ENCODE measurements around the gene PCNX2.

DNA sequence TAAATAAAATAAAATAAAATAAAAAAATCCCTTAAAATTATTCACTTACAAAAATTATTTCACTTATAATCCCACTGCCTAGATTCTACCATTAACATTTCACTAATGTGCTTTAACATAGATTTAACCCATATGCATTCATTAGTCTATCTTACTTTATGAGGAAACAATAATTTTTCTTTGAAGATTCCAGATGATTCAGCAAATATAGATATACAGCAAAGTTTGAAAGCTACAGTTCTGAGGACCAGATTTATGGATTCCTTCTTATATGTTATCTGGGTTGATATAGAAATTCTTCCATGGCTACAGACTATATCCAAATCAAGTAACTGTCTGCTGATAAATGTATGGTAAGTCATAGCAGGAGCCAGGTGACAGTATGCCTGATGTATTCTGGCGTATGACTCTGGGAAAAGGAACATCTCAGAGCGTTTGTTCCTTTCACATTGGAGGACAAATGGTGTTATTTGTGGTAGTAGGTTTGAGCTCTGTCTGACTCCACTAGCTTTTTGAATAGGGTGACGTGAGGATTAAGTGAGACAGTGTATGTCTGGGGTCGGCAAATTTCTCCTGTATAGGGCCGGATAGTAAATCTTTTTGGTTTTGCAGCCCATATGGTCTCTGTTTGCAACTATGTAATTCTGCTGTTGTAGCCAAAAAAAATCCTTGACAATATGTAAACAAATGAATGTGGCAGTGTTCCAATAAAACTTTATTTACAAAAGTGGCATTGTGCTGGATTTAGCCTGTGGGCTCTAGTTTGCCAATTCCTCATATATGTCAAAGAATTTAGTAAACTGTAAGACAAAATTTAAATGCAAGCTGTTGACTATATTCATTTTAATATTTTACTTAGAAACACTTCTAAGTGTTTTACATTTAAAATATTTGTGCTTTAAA is 41.3 kb upstream of the PCNX2 start:
- TF ChIP-seq, protein P1, sequence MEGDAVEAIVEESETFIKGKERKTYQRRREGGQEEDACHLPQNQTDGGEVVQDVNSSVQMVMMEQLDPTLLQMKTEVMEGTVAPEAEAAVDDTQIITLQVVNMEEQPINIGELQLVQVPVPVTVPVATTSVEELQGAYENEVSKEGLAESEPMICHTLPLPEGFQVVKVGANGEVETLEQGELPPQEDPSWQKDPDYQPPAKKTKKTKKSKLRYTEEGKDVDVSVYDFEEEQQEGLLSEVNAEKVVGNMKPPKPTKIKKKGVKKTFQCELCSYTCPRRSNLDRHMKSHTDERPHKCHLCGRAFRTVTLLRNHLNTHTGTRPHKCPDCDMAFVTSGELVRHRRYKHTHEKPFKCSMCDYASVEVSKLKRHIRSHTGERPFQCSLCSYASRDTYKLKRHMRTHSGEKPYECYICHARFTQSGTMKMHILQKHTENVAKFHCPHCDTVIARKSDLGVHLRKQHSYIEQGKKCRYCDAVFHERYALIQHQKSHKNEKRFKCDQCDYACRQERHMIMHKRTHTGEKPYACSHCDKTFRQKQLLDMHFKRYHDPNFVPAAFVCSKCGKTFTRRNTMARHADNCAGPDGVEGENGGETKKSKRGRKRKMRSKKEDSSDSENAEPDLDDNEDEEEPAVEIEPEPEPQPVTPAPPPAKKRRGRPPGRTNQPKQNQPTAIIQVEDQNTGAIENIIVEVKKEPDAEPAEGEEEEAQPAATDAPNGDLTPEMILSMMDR (IDR thresholded peaks at IDR 0.05; ENCODE audit: insufficient read depth, low read length, poor library complexity, severe bottlenecking): no peak
- no peak for TF ChIP-seq EZH2phosphoT487 (conservative IDR thresholded peaks at IDR 0.05; ENCODE audit: low read length)
